ENCODE measurements around the gene TRPC4.

Gene TRPC4

GRCh38 chr13:37755349-37755748 is 114.2 kb downstream of the TRPC4 start:
- H3K27me3 ChIP-seq (ENCODE audit: control insufficient read depth, insufficient read depth, low read length): no peaks in the 10 kb centered on the region
- no peak overlapping the region for H3K4me3 ChIP-seq (ENCODE audit: low read length)
- H3K9me3 ChIP-seq (ENCODE audit: control insufficient read depth, low read length): no peaks in the 10 kb centered on the region
- H3K4me1 ChIP-seq (ENCODE audit: control insufficient read depth, insufficient read depth, low read length): no peaks in the 10 kb centered on the region
- H3K9ac ChIP-seq (ENCODE audit: low read length): no peak overlapping the region
- no peaks in the 10 kb centered on the region for H3K36me3 ChIP-seq (ENCODE audit: control insufficient read depth, insufficient read depth, low read length)

- Histone ChIP-seq H3K27me3 (ENCODE audit: control insufficient read depth, insufficient read depth, low read length) (no peaks in the 10 kb centered on the region), H3K4me3 (ENCODE audit: low read length) (no peak overlapping the region), H3K9ac (ENCODE audit: low read length) (no peak overlapping the region), H3K36me3 (ENCODE audit: control insufficient read depth, insufficient read depth, low read length) (no peaks in the 10 kb centered on the region), H3K9me3 (ENCODE audit: control insufficient read depth, low read length) (no peaks in the 10 kb centered on the region), H3K4me1 (ENCODE audit: control insufficient read depth, insufficient read depth, low read length) (no peaks in the 10 kb centered on the region)
Observed at GRCh38 chr13:37753776-37754175, 115.8 kb downstream of the TRPC4 start.

- H3K36me3 ChIP-seq (ENCODE audit: control insufficient read depth, insufficient read depth, low read length): no peaks in the 10 kb centered on the region
- H3K9me3 ChIP-seq (ENCODE audit: control insufficient read depth, low read length): no peaks in the 10 kb centered on the region
- no peak overlapping the region for H3K9ac ChIP-seq (ENCODE audit: low read length)
- H3K4me3 ChIP-seq (ENCODE audit: low read length): no peak overlapping the region
- H3K27me3 ChIP-seq (ENCODE audit: control insufficient read depth, insufficient read depth, low read length): no peaks in the 10 kb centered on the region
- no peaks in the 10 kb centered on the region for H3K4me1 ChIP-seq (ENCODE audit: control insufficient read depth, insufficient read depth, low read length)
Observed at GRCh38 chr13:37752146-37752545, 117.4 kb downstream of the TRPC4 start.

GRCh38 chr13:37751025-37751424 is 118.5 kb downstream of the TRPC4 start:
- no peaks in the 10 kb centered on the region for H3K4me1 ChIP-seq (ENCODE audit: control insufficient read depth, insufficient read depth, low read length)
- H3K9ac ChIP-seq (ENCODE audit: low read length): no peak overlapping the region
- no peaks in the 10 kb centered on the region for H3K9me3 ChIP-seq (ENCODE audit: control insufficient read depth, low read length)
- no peaks in the 10 kb centered on the region for H3K36me3 ChIP-seq (ENCODE audit: control insufficient read depth, insufficient read depth, low read length)
- H3K4me3 ChIP-seq (ENCODE audit: low read length): no peak overlapping the region
- no peaks in the 10 kb centered on the region for H3K27me3 ChIP-seq (ENCODE audit: control insufficient read depth, insufficient read depth, low read length)

GRCh38 chr13:37748913-37749312 is 120.7 kb downstream of the TRPC4 start:
- Histone ChIP-seq H3K9me3 (ENCODE audit: control insufficient read depth, low read length) (no peaks in the 10 kb centered on the region), H3K9ac (ENCODE audit: low read length) (no peak overlapping the region), H3K36me3 (ENCODE audit: control insufficient read depth, insufficient read depth, low read length) (no peaks in the 10 kb centered on the region), H3K4me3 (ENCODE audit: low read length) (no peak overlapping the region), H3K4me1 (ENCODE audit: control insufficient read depth, insufficient read depth, low read length) (no peaks in the 10 kb centered on the region), H3K27me3 (ENCODE audit: control insufficient read depth, insufficient read depth, low read length) (no peaks in the 10 kb centered on the region)

GRCh38 chr13:37747071-37747612 is 122.4 kb downstream of the TRPC4 start:
- no peak overlapping the region for H3K9ac ChIP-seq (ENCODE audit: low read length)
- no peaks in the 10 kb centered on the region for H3K36me3 ChIP-seq (ENCODE audit: control insufficient read depth, insufficient read depth, low read length)
- H3K4me3 ChIP-seq (ENCODE audit: low read length): no peak overlapping the region
- H3K27me3 ChIP-seq (ENCODE audit: control insufficient read depth, insufficient read depth, low read length): no peaks in the 10 kb centered on the region
- no peaks in the 10 kb centered on the region for H3K4me1 ChIP-seq (ENCODE audit: control insufficient read depth, insufficient read depth, low read length)
- no peaks in the 10 kb centered on the region for H3K9me3 ChIP-seq (ENCODE audit: control insufficient read depth, low read length)

GRCh38 chr13:37741536-37741935 is 128.0 kb downstream of the TRPC4 start:
- H3K27me3 ChIP-seq (ENCODE audit: control insufficient read depth, insufficient read depth, low read length): no peaks in the 10 kb centered on the region
- H3K4me3 ChIP-seq (ENCODE audit: low read length): no peak overlapping the region
- no peaks in the 10 kb centered on the region for H3K9me3 ChIP-seq (ENCODE audit: control insufficient read depth, low read length)
- H3K36me3 ChIP-seq (ENCODE audit: control insufficient read depth, insufficient read depth, low read length): no peaks in the 10 kb centered on the region
- H3K9ac ChIP-seq (ENCODE audit: low read length): no peak overlapping the region
- H3K4me1 ChIP-seq (ENCODE audit: control insufficient read depth, insufficient read depth, low read length): no peaks in the 10 kb centered on the region

GRCh38 chr13:37736045-37736444 is 133.5 kb downstream of the TRPC4 start:
- Histone ChIP-seq H3K4me1 (ENCODE audit: control insufficient read depth, insufficient read depth, low read length) (no peaks in the 10 kb centered on the region), H3K4me3 (ENCODE audit: low read length) (no peak overlapping the region), H3K27me3 (ENCODE audit: control insufficient read depth, insufficient read depth, low read length) (no peaks in the 10 kb centered on the region), H3K36me3 (ENCODE audit: control insufficient read depth, insufficient read depth, low read length) (no peaks in the 10 kb centered on the region), H3K9ac (ENCODE audit: low read length) (no peak overlapping the region), H3K9me3 (ENCODE audit: control insufficient read depth, low read length) (no peaks in the 10 kb centered on the region)

- Histone ChIP-seq H3K4me3 (ENCODE audit: low read length) (no peak overlapping the region), H3K27me3 (ENCODE audit: control insufficient read depth, insufficient read depth, low read length) (no peaks in the 10 kb centered on the region)
Observed at GRCh38 chr13:37735293-37735692, 134.3 kb downstream of the TRPC4 start.

GRCh38 chr13:37729876-37730275 is 139.7 kb downstream of the TRPC4 start:
- Histone ChIP-seq H3K4me3 (ENCODE audit: low read length) (no peak overlapping the region), H3K9ac (ENCODE audit: low read length) (no peak overlapping the region), H3K36me3 (ENCODE audit: control insufficient read depth, insufficient read depth, low read length) (no peaks in the 10 kb centered on the region), H3K27me3 (ENCODE audit: control insufficient read depth, insufficient read depth, low read length) (no peaks in the 10 kb centered on the region), H3K4me1 (ENCODE audit: control insufficient read depth, insufficient read depth, low read length) (no peaks in the 10 kb centered on the region), H3K9me3 (ENCODE audit: control insufficient read depth, low read length) (no peaks in the 10 kb centered on the region)

More at GRCh38 chr13:37735293-37735692, 134.3 kb downstream of the TRPC4 start:
- Histone ChIP-seq H3K9ac (ENCODE audit: low read length) (no peak overlapping the region), H3K4me1 (ENCODE audit: control insufficient read depth, insufficient read depth, low read length) (no peaks in the 10 kb centered on the region), H3K36me3 (ENCODE audit: control insufficient read depth, insufficient read depth, low read length) (no peaks in the 10 kb centered on the region), H3K9me3 (ENCODE audit: control insufficient read depth, low read length) (no peaks in the 10 kb centered on the region)

- no peaks in the 10 kb centered on the region for H3K36me3 ChIP-seq (ENCODE audit: control insufficient read depth, insufficient read depth, low read length)
- H3K27me3 ChIP-seq (ENCODE audit: control insufficient read depth, insufficient read depth, low read length): no peaks in the 10 kb centered on the region
- H3K9ac ChIP-seq (ENCODE audit: low read length): no peak overlapping the region
- H3K4me3 ChIP-seq (ENCODE audit: low read length): no peak overlapping the region
- H3K9me3 ChIP-seq (ENCODE audit: control insufficient read depth, low read length): no peaks in the 10 kb centered on the region
- H3K4me1 ChIP-seq (ENCODE audit: control insufficient read depth, insufficient read depth, low read length): no peaks in the 10 kb centered on the region
Observed at GRCh38 chr13:37716420-37717195, 153.0 kb downstream of the TRPC4 start.

- H3K27me3 ChIP-seq (ENCODE audit: control insufficient read depth, insufficient read depth, low read length): no peaks in the 10 kb centered on the region
- H3K4me3 ChIP-seq (ENCODE audit: low read length): no peak overlapping the region
- H3K9ac ChIP-seq (ENCODE audit: low read length): no peak overlapping the region
- H3K9me3 ChIP-seq (ENCODE audit: control insufficient read depth, low read length): no peaks in the 10 kb centered on the region
- H3K36me3 ChIP-seq (ENCODE audit: control insufficient read depth, insufficient read depth, low read length): no peaks in the 10 kb centered on the region
- H3K4me1 ChIP-seq (ENCODE audit: control insufficient read depth, insufficient read depth, low read length): no peaks in the 10 kb centered on the region
Observed at GRCh38 chr13:37715606-37716015, 154.0 kb downstream of the TRPC4 start.

All from mucosa of stomach (tissue), 1 donor.